ENCODE data around the gene MED6.

Gene MED6

DNA sequence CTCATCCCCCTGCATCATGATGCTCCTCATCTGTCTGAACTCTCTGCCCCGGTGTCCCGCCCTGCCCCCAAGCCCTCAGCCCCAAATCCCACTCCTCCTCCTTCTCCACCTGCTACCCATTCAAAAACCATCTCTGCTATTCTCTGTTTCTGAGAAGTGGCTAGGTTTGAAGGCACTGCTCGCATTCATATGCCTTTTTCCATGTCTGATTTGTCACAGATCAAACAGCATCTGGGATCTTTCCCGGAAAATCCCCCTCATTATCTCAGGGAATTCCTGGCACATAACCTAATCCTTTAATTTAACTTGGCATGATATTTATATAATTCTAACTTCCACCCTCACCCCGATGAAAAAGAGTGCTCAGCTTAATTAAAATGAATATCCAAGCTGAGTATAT is 62.4 kb downstream of the MED6 start:
- no peaks in the 10 kb centered on the region for H3F3A ChIP-seq (ENCODE audit: insufficient read depth, low read length)

DNA sequence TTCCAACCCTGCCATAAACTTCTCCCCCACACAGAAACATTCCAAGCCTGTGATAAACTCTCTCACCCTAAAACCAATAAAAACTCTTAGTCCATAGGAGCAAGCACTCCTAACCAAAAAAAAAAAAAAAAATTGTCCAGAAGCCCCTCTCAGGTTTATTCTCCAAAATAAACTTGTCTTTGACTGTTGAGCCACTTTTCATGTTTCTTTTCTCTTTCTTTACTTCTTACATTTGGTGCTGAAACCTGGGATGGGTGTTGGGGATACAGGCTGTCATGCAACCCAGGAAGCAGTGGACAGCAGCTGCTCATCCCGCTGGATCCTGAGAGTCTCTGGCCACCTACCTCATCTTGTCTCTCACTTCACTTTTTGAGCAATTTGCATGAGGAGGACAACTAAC is 63.6 kb downstream of the MED6 start:
- Histone ChIP-seq H3K9me3 (replicated peaks; ENCODE audit: insufficient read depth, low read length) (no peaks in the 10 kb centered on the region), H3F3A (ENCODE audit: insufficient read depth, low read length) (no peaks in the 10 kb centered on the region), H3K4me2 (ENCODE audit: low read depth, low read length) (no peak overlapping the region), H4K20me1 (ENCODE audit: insufficient read depth, low read length) (no peaks in the 10 kb centered on the region), H3K79me2 (ENCODE audit: low read length) (no peaks in the 10 kb centered on the region), H3K36me3 (replicated peaks; ENCODE audit: insufficient read depth, low read length) (no peaks in the 10 kb centered on the region), H2AFZ (ENCODE audit: low read length) (no peak overlapping the region), H3K27me3 (replicated peaks; ENCODE audit: insufficient read depth, low read length) (no peaks in the 10 kb centered on the region), H3K4me1 (ENCODE audit: low read length) (no peaks in the 10 kb centered on the region), H3K4me3 (ENCODE audit: low read length) (no peak overlapping the region), H3K9ac (ENCODE audit: low read length) (no peak overlapping the region), H3K27ac (ENCODE audit: low read length) (no peak overlapping the region), H3K9me2 (replicated peaks; ENCODE audit: insufficient read depth, low read length) (no peaks in the 10 kb centered on the region)
- no peak for DNase-seq
- TF ChIP-seq, protein P1, sequence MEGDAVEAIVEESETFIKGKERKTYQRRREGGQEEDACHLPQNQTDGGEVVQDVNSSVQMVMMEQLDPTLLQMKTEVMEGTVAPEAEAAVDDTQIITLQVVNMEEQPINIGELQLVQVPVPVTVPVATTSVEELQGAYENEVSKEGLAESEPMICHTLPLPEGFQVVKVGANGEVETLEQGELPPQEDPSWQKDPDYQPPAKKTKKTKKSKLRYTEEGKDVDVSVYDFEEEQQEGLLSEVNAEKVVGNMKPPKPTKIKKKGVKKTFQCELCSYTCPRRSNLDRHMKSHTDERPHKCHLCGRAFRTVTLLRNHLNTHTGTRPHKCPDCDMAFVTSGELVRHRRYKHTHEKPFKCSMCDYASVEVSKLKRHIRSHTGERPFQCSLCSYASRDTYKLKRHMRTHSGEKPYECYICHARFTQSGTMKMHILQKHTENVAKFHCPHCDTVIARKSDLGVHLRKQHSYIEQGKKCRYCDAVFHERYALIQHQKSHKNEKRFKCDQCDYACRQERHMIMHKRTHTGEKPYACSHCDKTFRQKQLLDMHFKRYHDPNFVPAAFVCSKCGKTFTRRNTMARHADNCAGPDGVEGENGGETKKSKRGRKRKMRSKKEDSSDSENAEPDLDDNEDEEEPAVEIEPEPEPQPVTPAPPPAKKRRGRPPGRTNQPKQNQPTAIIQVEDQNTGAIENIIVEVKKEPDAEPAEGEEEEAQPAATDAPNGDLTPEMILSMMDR (IDR thresholded peaks at IDR 0.05; ENCODE audit: low read length): no peak
- TF ChIP-seq EZH2phosphoT487 (IDR thresholded peaks at IDR 0.05; ENCODE audit: low read length) (no peak), EZH2 (optimal IDR thresholded peaks at IDR 0.05; ENCODE audit: low read depth, low read length) (no peak)

More for the DNA sequence above, 62.4 kb downstream of the MED6 start:
- no peak overlapping the region for H3K9ac ChIP-seq (ENCODE audit: low read length)
- H2AFZ ChIP-seq (ENCODE audit: low read length): no peak overlapping the region
- H3K4me2 ChIP-seq (ENCODE audit: low read depth, low read length): no peak overlapping the region
- no peaks in the 10 kb centered on the region for H3K79me2 ChIP-seq (ENCODE audit: low read length)
- H3K36me3 ChIP-seq (replicated peaks; ENCODE audit: insufficient read depth, low read length): no peaks in the 10 kb centered on the region
- H4K20me1 ChIP-seq (ENCODE audit: insufficient read depth, low read length): no peaks in the 10 kb centered on the region
- H3K9me2 ChIP-seq (replicated peaks; ENCODE audit: insufficient read depth, low read length): no peaks in the 10 kb centered on the region
- no peaks in the 10 kb centered on the region for H3K9me3 ChIP-seq (replicated peaks; ENCODE audit: insufficient read depth, low read length)
- H3K27ac ChIP-seq (ENCODE audit: low read length): no peak overlapping the region
- no peaks in the 10 kb centered on the region for H3K27me3 ChIP-seq (replicated peaks; ENCODE audit: insufficient read depth, low read length)
- H3K4me3 ChIP-seq (ENCODE audit: low read length): no peak overlapping the region
- DNase-seq: no peak
- no peaks in the 10 kb centered on the region for H3K4me1 ChIP-seq (ENCODE audit: low read length)
- TF ChIP-seq EZH2phosphoT487 (IDR thresholded peaks at IDR 0.05; ENCODE audit: low read length): no peak
- TF ChIP-seq, protein P1 (IDR thresholded peaks at IDR 0.05; ENCODE audit: low read length): no peak
- TF ChIP-seq EZH2 (optimal IDR thresholded peaks at IDR 0.05; ENCODE audit: low read depth, low read length): no peak

DNA sequence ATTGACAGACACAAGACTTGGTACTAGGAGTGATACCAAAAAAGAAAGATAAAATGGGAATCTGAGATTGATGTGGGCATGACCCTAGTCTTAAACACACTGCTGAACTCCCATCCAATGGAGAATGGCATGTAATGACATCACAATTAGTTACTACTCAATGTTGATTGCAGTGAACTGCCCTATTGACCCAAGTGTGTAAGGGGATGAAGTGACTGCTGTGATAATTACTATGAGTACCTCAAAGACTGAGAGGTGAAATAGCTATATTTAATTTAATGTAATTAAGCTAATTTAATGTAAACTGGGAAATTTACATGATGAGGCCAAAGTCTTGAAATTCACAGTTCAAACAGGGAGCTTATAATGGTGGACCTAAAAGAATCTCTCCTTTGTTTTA is 65.6 kb downstream of the MED6 start, which contains the start of gene ADAM20:
ADAM20 (minus strand) TSS at position 101 of the 400 bp plus-strand sequence. CDS start 10,247 bp downstream, outside the sequence.
- TF ChIP-seq EZH2phosphoT487 (IDR thresholded peaks at IDR 0.05; ENCODE audit: low read length) (no peak), EZH2 (optimal IDR thresholded peaks at IDR 0.05; ENCODE audit: low read depth, low read length) (no peak)
- TF ChIP-seq, protein P1 (IDR thresholded peaks at IDR 0.05; ENCODE audit: low read length): no peak
- no peaks in the 10 kb centered on the region for H3F3A ChIP-seq (ENCODE audit: insufficient read depth, low read length)
- H3K9me3 ChIP-seq (replicated peaks; ENCODE audit: insufficient read depth, low read length): no peaks in the 10 kb centered on the region
- no peak for DNase-seq
- no peaks in the 10 kb centered on the region for H3K36me3 ChIP-seq (replicated peaks; ENCODE audit: insufficient read depth, low read length)
- H3K27ac ChIP-seq (ENCODE audit: low read length): no peak within 1 kb of the TSS
- H3K4me1 ChIP-seq (ENCODE audit: low read length): no peaks in the 10 kb centered on the region
- H2AFZ ChIP-seq (ENCODE audit: low read length): no peak within 1 kb of the TSS
- no peaks in the 10 kb centered on the region for H3K79me2 ChIP-seq (ENCODE audit: low read length)
- no peak within 1 kb of the TSS for H3K9ac ChIP-seq (ENCODE audit: low read length)
- H4K20me1 ChIP-seq (ENCODE audit: insufficient read depth, low read length): no peaks in the 10 kb centered on the region
- H3K27me3 ChIP-seq (replicated peaks; ENCODE audit: insufficient read depth, low read length): no peaks in the 10 kb centered on the region
- H3K4me2 ChIP-seq (ENCODE audit: low read depth, low read length): no peak within 1 kb of the TSS
- H3K4me3 ChIP-seq (ENCODE audit: low read length): no peak within 1 kb of the TSS
- H3K9me2 ChIP-seq (replicated peaks; ENCODE audit: insufficient read depth, low read length): no peaks in the 10 kb centered on the region

Data from MM.1S (cell line).